SKM-1 treated with dmso at 0.1 percent for 144 hours (cell line): ENCODE measurements around the gene ITGB6.

Source experiments
- DNase-seq: peaks from one replicate; lab custom pipeline; 2025; ENCODE audit not compliant: unreplicated experiment; lab: John Stamatoyannopoulos, UW

ITGB6 gene

GRCh38 chr2:160221391-160222276 lies 21.6 kb upstream of the ITGB6 start:
- no peak for DNase-seq

- DNase-seq, result no peak
Observed at GRCh38 chr2:160220545-160221009, 20.5 kb upstream of the ITGB6 start.

GRCh38 chr2:160220026-160220425 lies 20.0 kb upstream of the ITGB6 start:
- DNase-seq, result no peak

- no peak for DNase-seq
Observed at GRCh38 chr2:160214461-160215445, 14.7 kb upstream of the ITGB6 start.

GRCh38 chr2:160213511-160213910 lies 13.4 kb upstream of the ITGB6 start:
- no peak for DNase-seq

GRCh38 chr2:160210599-160211138 lies 10.6 kb upstream of the ITGB6 start:
- peak; percentile 42 for DNase-seq

- no peak for DNase-seq
Observed at GRCh38 chr2:160209516-160209856, 9.4 kb upstream of the ITGB6 start.

GRCh38 chr2:160208655-160209515 lies 8.8 kb upstream of the ITGB6 start:
- no peak for DNase-seq

GRCh38 chr2:160207804-160208654 lies 8.0 kb upstream of the ITGB6 start:
- DNase-seq, result no peak

GRCh38 chr2:160207271-160207670 lies 7.2 kb upstream of the ITGB6 start:
- DNase-seq, result no peak

GRCh38 chr2:160206436-160206835 lies 6.4 kb upstream of the ITGB6 start:
- no peak for DNase-seq

- no peak for DNase-seq
Observed at GRCh38 chr2:160205505-160205904, 5.4 kb upstream of the ITGB6 start.

- no peak for DNase-seq
Observed at GRCh38 chr2:160203422-160203821, 3.4 kb upstream of the ITGB6 start.

- DNase-seq, result no peak
Observed at GRCh38 chr2:160203007-160203406, 2.9 kb upstream of the ITGB6 start.

GRCh38 chr2:160201849-160202539 lies 1.9 kb upstream of the ITGB6 start:
- DNase-seq, result no peak

GRCh38 chr2:160200921-160201320 lies 849 bp upstream of the ITGB6 start:
- no peak for DNase-seq

- no peak for DNase-seq
Observed at GRCh38 chr2:160199053-160199452, 1.0 kb downstream of the ITGB6 start.

GRCh38 chr2:160197587-160197986 lies 2.5 kb downstream of the ITGB6 start:
- DNase-seq, result no peak

- DNase-seq, result no peak
Observed at GRCh38 chr2:160194946-160195345, 5.1 kb downstream of the ITGB6 start.
